OCI-LY7 (cell line): ENCODE data around the gene DHCR7. TPM values are rescaled to one million over a fixed set of nuclear protein-coding genes. Genes with fewer than 3 reads are reported as not detected.

ENCODE experiments used
- BruUV-seq: library from RNA; stranded (reverse); fragments of 400-500 nt; replicated peaks from 2 replicates; lab custom pipeline; 2021; lab: Mats Ljungman, UMichigan
- CTCF ChIA-PET: fragments of 300-600 bp; sonication (Branson Sonifier 250); formaldehyde crosslinking; loops from one replicate; lab custom pipeline; 2022; ENCODE audit warnings: antibody characterized with exemption; ENCODE audit not compliant: unreplicated experiment; lab: Charles Lee
- POLR2A ChIA-PET: fragments of 300-600 bp; sonication (Branson Sonifier 250); formaldehyde crosslinking; loops from one replicate; lab custom pipeline; 2022; ENCODE audit warnings: antibody characterized with exemption; lab: Charles Lee
- DNase-seq: peaks from one replicate; pipeline ENCODE4 v3.0.0-alpha.2; 2015; ENCODE audit warnings: low spot score
- H2AFZ ChIP-seq: fragments of 200-600 bp; sonication (generic), shearing (Covaris generic); 2 replicates; pipeline ENCODE4 v1.6.1; 2014; ENCODE audit warnings: mild to moderate bottlenecking, antibody characterized with exemption, low read length, moderate library complexity
- H3K27ac ChIP-seq: fragments of 200-600 bp; sonication (generic); 2 replicates; pipeline ENCODE4 v1.5.1; 2014; ENCODE audit warnings: mixed run types, low read depth, mild to moderate bottlenecking, moderate library complexity, low read length, inconsistent platforms; ENCODE audit not compliant: poor library complexity, severe bottlenecking
- H3K36me3 ChIP-seq: fragments of 200-600 bp; sonication (generic); 2 replicates; pipeline ENCODE4 v1.6.1; 2014; ENCODE audit warnings: mild to moderate bottlenecking, antibody characterized with exemption, low read length, moderate library complexity, mixed read lengths; ENCODE audit not compliant: insufficient read depth
- H3K4me1 ChIP-seq: fragments of 200-600 bp; sonication (generic); 2 replicates; pipeline ENCODE4 v1.5.1; 2014; ENCODE audit warnings: mild to moderate bottlenecking, low read length; ENCODE audit not compliant: insufficient read depth, poor library complexity, severe bottlenecking
- H3K4me2 ChIP-seq: fragments of 200-600 bp; sonication (generic); 2 replicates; pipeline ENCODE4 v1.6.1; 2014; ENCODE audit warnings: mild to moderate bottlenecking, low read length
- H3K4me3 ChIP-seq: fragments of 200-600 bp; sonication (generic); 2 replicates; pipeline ENCODE4 v1.5.1; 2014; ENCODE audit warnings: mild to moderate bottlenecking, low read depth, low read length; ENCODE audit not compliant: poor library complexity, severe bottlenecking
- H3K79me2 ChIP-seq: fragments of 200-600 bp; sonication (generic); 2 replicates; pipeline ENCODE4 v1.6.1; 2016; ENCODE audit warnings: low read depth, mild to moderate bottlenecking, low read length, moderate library complexity, mixed read lengths; ENCODE audit not compliant: insufficient read depth
- H3K9me2 ChIP-seq: fragments of 200-600 bp; sonication (generic); 2 replicates; pipeline ENCODE4 v1.6.1; 2016; ENCODE audit warnings: mild to moderate bottlenecking, low read length, mixed read lengths; ENCODE audit not compliant: insufficient read depth
- H3K9me3 ChIP-seq: fragments of 200-600 bp; sonication (generic); 2 replicates; pipeline ENCODE4 v1.6.1; 2014; ENCODE audit warnings: mild to moderate bottlenecking, mixed run types, low read length, mixed read lengths
- H4K20me1 ChIP-seq: fragments of 200-600 bp; sonication (generic); 2 replicates; pipeline ENCODE4 v1.6.1; 2014; ENCODE audit warnings: mild to moderate bottlenecking, antibody characterized with exemption, low read length, moderate library complexity, mixed read lengths; ENCODE audit not compliant: insufficient read depth
- CTCF ChIP-seq: fragments of 200-600 bp; sonication (generic); conservative IDR thresholded peaks from 2 replicates; pipeline ENCODE4 v1.5.1; 2014; ENCODE audit warnings: mild to moderate bottlenecking, antibody characterized with exemption, low read length, moderate library complexity, mixed read lengths
- EZH2phosphoT487 ChIP-seq: fragments of 200-600 bp; sonication (generic); IDR thresholded peaks from 2 replicates; pipeline ENCODE4 v1.6.1; 2018; ENCODE audit warnings: low read depth, borderline replicate concordance, mild to moderate bottlenecking, mixed run types, antibody characterized with exemption, low read length, moderate library complexity, mixed read lengths
- intact Hi-C: fragments of 100-400 bp; cut with micrococcal nuclease; formaldehyde crosslinking; loops from one replicate; pipeline ENCODE4 v1.10.0; 2022; ENCODE audit not compliant: unreplicated experiment
- total RNA-seq, 2 experiments: library from RNA; depleted of rRNA in 1 of 2; stranded (reverse); fragments of >200 nt in 1 of 2; shearing (Covaris generic) in 1 of 2; gene quantifications; 2 replicates each; pipeline ENCODE4 v1.2.3, GENCODE V29; 2014 to 2022

Gene DHCR7
- total RNA-seq, 2 experiments from 2014 or later, result 33.4 to 110 TPM

GRCh38 chr11:71459076-71459766 is 11.0 kb upstream of the DHCR7 start:
- POLR2A ChIA-PET, result no interaction called here

GRCh38 chr11:71458146-71459070 is 10.2 kb upstream of the DHCR7 start:
- Histone ChIP-seq H3K79me2 (peaks cover 8% of the 10 kb centered on the region; the same call in 1 of the 2 replicates), H3K4me3 (no peak overlapping the region), H3K36me3 (peaks cover 71% of the 10 kb centered on the region), H3K9me2 (no peaks in the 10 kb centered on the region), H3K4me1 (peaks cover 11% of the 10 kb centered on the region), H3K9me3 (no peaks in the 10 kb centered on the region), H3K27ac (no peak overlapping the region), H2AFZ (no peak overlapping the region), H4K20me1 (no peaks in the 10 kb centered on the region), H3K4me2 (no peak overlapping the region)
- no TSS peak for BruUV-seq
- TF ChIP-seq EZH2phosphoT487, result no peak
- no peak for TF ChIP-seq CTCF
- CTCF ChIA-PET, result no interaction called here
- intact Hi-C loops, result no loop called here
- POLR2A ChIA-PET, result no interaction called here
- no peak for DNase-seq

More at GRCh38 chr11:71459076-71459766, 11.0 kb upstream of the DHCR7 start:
- Histone ChIP-seq H3K9me3 (no peaks in the 10 kb centered on the region), H3K4me2 (no peak overlapping the region), H3K4me1 (peaks cover 6% of the 10 kb centered on the region), H3K4me3 (no peak overlapping the region), H2AFZ (no peak overlapping the region), H3K79me2 (no peaks in the 10 kb centered on the region; the same call in 1 of the 2 replicates), H3K27ac (no peak overlapping the region), H3K9me2 (no peaks in the 10 kb centered on the region), H4K20me1 (no peaks in the 10 kb centered on the region), H3K36me3 (peaks cover 76% of the 10 kb centered on the region)
- TF ChIP-seq EZH2phosphoT487 (no peak), CTCF (no peak)
- intact Hi-C loops, result no loop called here
- DNase-seq, result no peak
- BruUV-seq, result no TSS peak
- CTCF ChIA-PET, result no interaction called here
